ENCODE measurements around the gene KIF5C. TPM values are rescaled to one million over a fixed set of nuclear protein-coding genes. Genes with fewer than 3 reads are reported as not detected.

KIF5C gene
- total and polyA plus RNA-seq, 2 donors (not counting 1 experiment from before 2014, with no cell fraction given) = 1.9 to 6.1 TPM

DNA sequence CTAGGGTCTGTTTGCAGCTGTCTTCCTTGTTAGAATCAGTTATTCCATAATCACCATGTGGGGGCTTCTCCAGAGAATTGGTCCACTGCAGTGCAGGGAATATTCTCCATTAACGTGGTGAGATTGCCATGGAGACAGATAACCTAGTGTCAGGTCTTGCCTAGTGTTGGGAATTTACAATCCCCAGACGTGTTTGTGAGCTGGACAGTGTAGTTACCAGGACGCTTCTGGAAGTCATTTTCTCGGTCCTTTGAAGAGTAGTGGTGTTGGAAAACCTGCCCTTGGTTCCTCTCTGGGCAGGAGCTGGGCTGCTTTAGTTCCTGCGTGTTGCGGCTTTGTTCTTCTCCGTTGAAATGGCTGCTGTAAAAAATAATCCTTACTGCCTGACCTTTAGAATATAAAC is 94.6 kb downstream of the KIF5C start:
- Mint-ChIP-seq H3K9me3 (ENCODE audit: insufficient read depth) (no peaks in the 10 kb centered on the region), H3K27ac (no peak overlapping the region), H3K27me3 (no peaks in the 10 kb centered on the region), H3K4me1 (peaks cover 13% of the 10 kb centered on the region), H3K4me3 (no peak overlapping the region)
- no peak for TF ChIP-seq EZH2 (IDR thresholded peaks at IDR 0.05; ENCODE audit: borderline replicate concordance, insufficient read depth, low read depth, low read length, poor library complexity, severe bottlenecking)
- TF ChIP-seq, protein P1, sequence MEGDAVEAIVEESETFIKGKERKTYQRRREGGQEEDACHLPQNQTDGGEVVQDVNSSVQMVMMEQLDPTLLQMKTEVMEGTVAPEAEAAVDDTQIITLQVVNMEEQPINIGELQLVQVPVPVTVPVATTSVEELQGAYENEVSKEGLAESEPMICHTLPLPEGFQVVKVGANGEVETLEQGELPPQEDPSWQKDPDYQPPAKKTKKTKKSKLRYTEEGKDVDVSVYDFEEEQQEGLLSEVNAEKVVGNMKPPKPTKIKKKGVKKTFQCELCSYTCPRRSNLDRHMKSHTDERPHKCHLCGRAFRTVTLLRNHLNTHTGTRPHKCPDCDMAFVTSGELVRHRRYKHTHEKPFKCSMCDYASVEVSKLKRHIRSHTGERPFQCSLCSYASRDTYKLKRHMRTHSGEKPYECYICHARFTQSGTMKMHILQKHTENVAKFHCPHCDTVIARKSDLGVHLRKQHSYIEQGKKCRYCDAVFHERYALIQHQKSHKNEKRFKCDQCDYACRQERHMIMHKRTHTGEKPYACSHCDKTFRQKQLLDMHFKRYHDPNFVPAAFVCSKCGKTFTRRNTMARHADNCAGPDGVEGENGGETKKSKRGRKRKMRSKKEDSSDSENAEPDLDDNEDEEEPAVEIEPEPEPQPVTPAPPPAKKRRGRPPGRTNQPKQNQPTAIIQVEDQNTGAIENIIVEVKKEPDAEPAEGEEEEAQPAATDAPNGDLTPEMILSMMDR (IDR thresholded peaks at IDR 0.05) = no peak
- Histone ChIP-seq H3K4me3 (ENCODE audit: control extremely low read depth in 1 of 5, extremely low read depth in 1 of 5, insufficient read depth in 1 of 5, low read depth in 2 of 5, low read length in 4 of 5) (no peak overlapping the region), H4K20me1 (ENCODE audit: control insufficient read depth, insufficient read depth, low read length, poor library complexity, severe bottlenecking) (no peaks in the 10 kb centered on the region), H2AFZ (ENCODE audit: insufficient read depth, low read depth, low read length, poor library complexity, severe bottlenecking) (no peak overlapping the region), H3K4me2 (replicated peaks; ENCODE audit: low read depth, low read length, poor library complexity, severe bottlenecking) (no peak overlapping the region), H3K9ac (ENCODE audit: low read length) (no peak overlapping the region), H3K9me3 (ENCODE audit: control extremely low read depth in 1 of 3, control insufficient read depth in 2 of 3, insufficient read depth in 1 of 3, low read length in 2 of 3) (no peaks in the 10 kb centered on the region), H3K4me1 (ENCODE audit: control insufficient read depth in 2 of 2, insufficient read depth in 2 of 2, low read length in 2 of 2) (peaks cover 2 to 7% of the 10 kb centered on the region in 2 donors), H3K27me3 (replicated peaks in 1 of 4; ENCODE audit: control extremely low read depth in 1 of 4, control insufficient read depth in 3 of 4, insufficient read depth in 4 of 4, low read length in 3 of 4) (peaks cover 0 to under 1% (median 0%) of the 10 kb centered on the region in 4 experiments), H3K79me2 (ENCODE audit: control insufficient read depth, insufficient read depth, low read length) (no peaks in the 10 kb centered on the region), H3K36me3 (replicated peaks in 1 of 2; ENCODE audit: control extremely low read depth in 1 of 2, control insufficient read depth in 1 of 2, extremely low read depth in 1 of 2, insufficient read depth in 2 of 2, low read length in 1 of 2) (no peaks in the 10 kb centered on the region), H3K27ac (ENCODE audit: low read length in 2 of 2) (no peak overlapping the region)
- no peak for ATAC-seq (ENCODE audit: low read depth)
- no peak for DNase-seq
- intact Hi-C loops (cut with micrococcal nuclease) = no loop called here
- CTCF ChIA-PET = no interaction called here
- POLR2A ChIA-PET = no interaction called here
- 96% methylated on average over 7 of the region's 7 CpGs for WGBS (ENCODE audit: insufficient coverage)

DNA sequence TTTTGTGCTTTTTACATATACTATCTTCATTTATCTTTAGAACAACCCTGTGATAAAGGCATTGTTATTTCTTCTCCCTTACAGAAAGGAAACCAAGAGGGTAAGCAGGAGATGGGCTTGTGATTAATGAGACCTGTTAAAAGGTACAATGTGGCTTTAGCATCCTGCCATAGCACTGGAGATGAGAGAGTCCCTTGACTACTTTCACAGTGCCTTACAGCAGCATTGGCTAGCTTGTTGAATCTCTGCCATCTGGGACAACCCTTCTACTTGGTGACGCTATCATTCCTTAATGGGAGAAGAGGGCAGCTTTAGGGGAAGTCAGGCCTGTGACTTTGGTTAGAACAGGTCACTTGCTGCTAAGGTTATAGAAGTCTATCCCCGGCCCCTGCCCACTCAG is 95.4 kb downstream of the KIF5C start:
- no peak overlapping the region for H3K27ac Mint-ChIP-seq
- CTCF ChIA-PET = no interaction called here
- POLR2A ChIA-PET = no interaction called here

More for the DNA sequence above, 95.4 kb downstream of the KIF5C start:
- H3K4me1 ChIP-seq (ENCODE audit: control insufficient read depth in 2 of 2, insufficient read depth in 2 of 2, low read length in 2 of 2) = peaks cover 2 to 9% of the 10 kb centered on the region in 2 donors
- no peak overlapping the region for H3K9ac ChIP-seq (ENCODE audit: low read length)
- H3K27ac ChIP-seq (ENCODE audit: low read length in 2 of 2) = no peak overlapping the region
- Mint-ChIP-seq H3K9me3 (ENCODE audit: insufficient read depth) (no peaks in the 10 kb centered on the region), H3K4me1 (peaks cover 12% of the 10 kb centered on the region), H3K4me3 (no peak overlapping the region), H3K27me3 (no peaks in the 10 kb centered on the region)
- H4K20me1 ChIP-seq (ENCODE audit: control insufficient read depth, insufficient read depth, low read length, poor library complexity, severe bottlenecking) = no peaks in the 10 kb centered on the region
- H3K4me3 ChIP-seq (ENCODE audit: control extremely low read depth in 1 of 5, extremely low read depth in 1 of 5, insufficient read depth in 1 of 5, low read depth in 2 of 5, low read length in 4 of 5) = no peak overlapping the region
- H2AFZ ChIP-seq (ENCODE audit: insufficient read depth, low read depth, low read length, poor library complexity, severe bottlenecking) = no peak overlapping the region
- ATAC-seq (ENCODE audit: low read depth) (no peak), DNase-seq (no peak)
- H3K36me3 ChIP-seq (replicated peaks in 1 of 2; ENCODE audit: control extremely low read depth in 1 of 2, control insufficient read depth in 1 of 2, extremely low read depth in 1 of 2, insufficient read depth in 2 of 2, low read length in 1 of 2) = no peaks in the 10 kb centered on the region
- no peak for TF ChIP-seq EZH2 (IDR thresholded peaks at IDR 0.05; ENCODE audit: borderline replicate concordance, insufficient read depth, low read depth, low read length, poor library complexity, severe bottlenecking)
- TF ChIP-seq, protein P1 (IDR thresholded peaks at IDR 0.05) = no peak
- H3K4me2 ChIP-seq (replicated peaks; ENCODE audit: low read depth, low read length, poor library complexity, severe bottlenecking) = no peak overlapping the region
- H3K9me3 ChIP-seq (ENCODE audit: control extremely low read depth in 1 of 3, control insufficient read depth in 2 of 3, insufficient read depth in 1 of 3, low read length in 2 of 3) = no peaks in the 10 kb centered on the region
- intact Hi-C loops (cut with micrococcal nuclease) = no loop called here
- WGBS (ENCODE audit: insufficient coverage) = 94% methylated on average over 2 of the region's 2 CpGs
- no peaks in the 10 kb centered on the region for H3K27me3 ChIP-seq (replicated peaks in 1 of 4; ENCODE audit: control extremely low read depth in 1 of 4, control insufficient read depth in 3 of 4, insufficient read depth in 4 of 4, low read length in 3 of 4)
- H3K79me2 ChIP-seq (ENCODE audit: control insufficient read depth, insufficient read depth, low read length) = no peaks in the 10 kb centered on the region

Data from B cell (primary cell).